GM23338 (cell line): Measurements from ENCODE around the gene CFDP1.

Source experiments
- EZH2 ChIP-seq: fragments of 200-600 bp; sonication (generic); IDR thresholded peaks from one replicate; pipeline ENCODE4 v1.8.0; 2017; ENCODE audit warnings: antibody characterized with exemption, mild to moderate bottlenecking, low read depth; ENCODE audit not compliant: unreplicated experiment
- JUNB ChIP-seq: IDR thresholded peaks from one replicate; pipeline ENCODE4 v1.6.1; 2016; ENCODE audit warnings: antibody characterized with exemption; ENCODE audit not compliant: unreplicated experiment
- TF ChIP-seq, protein P1 (sequence below), 2 experiments: fragments of 200-600 bp in 1 of 2; sonication (generic) in 1 of 2; conservative IDR thresholded peaks; 2 replicates each; pipeline versions ENCODE4 v1.5.1 to v1.6.1; 2016 to 2017; ENCODE audit warnings: antibody characterized with exemption in 2 of 2, low read depth in 2 of 2, mild to moderate bottlenecking in 2 of 2, moderate library complexity in 1 of 2
- TF ChIP-seq, protein P2 (sequence below): IDR thresholded peaks from one replicate; pipeline ENCODE4 v1.6.1; 2018; ENCODE audit warnings: antibody characterized with exemption; ENCODE audit not compliant: unreplicated experiment

DNA sequence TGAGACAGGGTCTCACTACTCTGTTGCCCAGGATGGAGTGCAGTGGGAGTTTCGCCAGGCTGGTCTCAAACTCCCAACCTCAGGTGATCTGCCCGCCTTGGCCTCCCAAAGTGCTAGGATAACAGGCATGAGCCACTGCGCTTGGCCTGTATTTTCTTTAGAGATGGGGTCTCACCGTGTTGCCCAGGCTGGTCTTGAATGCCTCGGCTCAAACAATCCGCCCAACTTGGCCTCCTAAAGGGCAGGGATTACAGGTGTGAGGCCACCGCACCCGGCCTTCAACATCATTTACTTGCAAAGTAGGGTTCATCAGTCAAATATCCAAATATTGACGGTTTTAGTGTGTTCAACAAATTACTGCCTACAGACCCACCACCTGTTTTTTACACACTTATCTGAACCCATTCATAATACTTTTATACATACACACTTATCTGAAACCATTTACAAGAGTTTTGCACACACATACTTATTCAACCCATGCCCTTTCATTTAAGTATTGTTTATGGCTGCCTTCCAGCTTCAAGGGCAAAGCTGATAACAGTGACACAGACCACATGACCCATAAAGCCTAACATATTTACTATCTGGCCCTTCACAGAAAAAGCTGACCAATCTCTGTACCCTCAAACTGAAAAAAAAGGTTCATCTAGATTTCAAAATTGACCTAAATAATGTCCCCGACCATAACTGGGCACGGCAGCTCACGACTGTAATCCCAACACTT lies 19.3 kb upstream of the CFDP1 start:
- TF ChIP-seq, protein P1, sequence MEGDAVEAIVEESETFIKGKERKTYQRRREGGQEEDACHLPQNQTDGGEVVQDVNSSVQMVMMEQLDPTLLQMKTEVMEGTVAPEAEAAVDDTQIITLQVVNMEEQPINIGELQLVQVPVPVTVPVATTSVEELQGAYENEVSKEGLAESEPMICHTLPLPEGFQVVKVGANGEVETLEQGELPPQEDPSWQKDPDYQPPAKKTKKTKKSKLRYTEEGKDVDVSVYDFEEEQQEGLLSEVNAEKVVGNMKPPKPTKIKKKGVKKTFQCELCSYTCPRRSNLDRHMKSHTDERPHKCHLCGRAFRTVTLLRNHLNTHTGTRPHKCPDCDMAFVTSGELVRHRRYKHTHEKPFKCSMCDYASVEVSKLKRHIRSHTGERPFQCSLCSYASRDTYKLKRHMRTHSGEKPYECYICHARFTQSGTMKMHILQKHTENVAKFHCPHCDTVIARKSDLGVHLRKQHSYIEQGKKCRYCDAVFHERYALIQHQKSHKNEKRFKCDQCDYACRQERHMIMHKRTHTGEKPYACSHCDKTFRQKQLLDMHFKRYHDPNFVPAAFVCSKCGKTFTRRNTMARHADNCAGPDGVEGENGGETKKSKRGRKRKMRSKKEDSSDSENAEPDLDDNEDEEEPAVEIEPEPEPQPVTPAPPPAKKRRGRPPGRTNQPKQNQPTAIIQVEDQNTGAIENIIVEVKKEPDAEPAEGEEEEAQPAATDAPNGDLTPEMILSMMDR (conservative IDR thresholded peaks at IDR 0.05; ENCODE audit: low read depth in 2 of 2): no peak
- TF ChIP-seq JUNB (no peak), EZH2 (no peak)
- TF ChIP-seq, protein P2, sequence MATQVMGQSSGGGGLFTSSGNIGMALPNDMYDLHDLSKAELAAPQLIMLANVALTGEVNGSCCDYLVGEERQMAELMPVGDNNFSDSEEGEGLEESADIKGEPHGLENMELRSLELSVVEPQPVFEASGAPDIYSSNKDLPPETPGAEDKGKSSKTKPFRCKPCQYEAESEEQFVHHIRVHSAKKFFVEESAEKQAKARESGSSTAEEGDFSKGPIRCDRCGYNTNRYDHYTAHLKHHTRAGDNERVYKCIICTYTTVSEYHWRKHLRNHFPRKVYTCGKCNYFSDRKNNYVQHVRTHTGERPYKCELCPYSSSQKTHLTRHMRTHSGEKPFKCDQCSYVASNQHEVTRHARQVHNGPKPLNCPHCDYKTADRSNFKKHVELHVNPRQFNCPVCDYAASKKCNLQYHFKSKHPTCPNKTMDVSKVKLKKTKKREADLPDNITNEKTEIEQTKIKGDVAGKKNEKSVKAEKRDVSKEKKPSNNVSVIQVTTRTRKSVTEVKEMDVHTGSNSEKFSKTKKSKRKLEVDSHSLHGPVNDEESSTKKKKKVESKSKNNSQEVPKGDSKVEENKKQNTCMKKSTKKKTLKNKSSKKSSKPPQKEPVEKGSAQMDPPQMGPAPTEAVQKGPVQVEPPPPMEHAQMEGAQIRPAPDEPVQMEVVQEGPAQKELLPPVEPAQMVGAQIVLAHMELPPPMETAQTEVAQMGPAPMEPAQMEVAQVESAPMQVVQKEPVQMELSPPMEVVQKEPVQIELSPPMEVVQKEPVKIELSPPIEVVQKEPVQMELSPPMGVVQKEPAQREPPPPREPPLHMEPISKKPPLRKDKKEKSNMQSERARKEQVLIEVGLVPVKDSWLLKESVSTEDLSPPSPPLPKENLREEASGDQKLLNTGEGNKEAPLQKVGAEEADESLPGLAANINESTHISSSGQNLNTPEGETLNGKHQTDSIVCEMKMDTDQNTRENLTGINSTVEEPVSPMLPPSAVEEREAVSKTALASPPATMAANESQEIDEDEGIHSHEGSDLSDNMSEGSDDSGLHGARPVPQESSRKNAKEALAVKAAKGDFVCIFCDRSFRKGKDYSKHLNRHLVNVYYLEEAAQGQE: no peak
